ENCODE data around the gene TNNT3. TPM values are rescaled to one million over a fixed set of nuclear protein-coding genes. Genes with fewer than 3 reads are reported as not detected.

Gene TNNT3
- total RNA-seq, 1 experiment from 2014 or later = not detected

GRCh38 chr11:1924646-1925372 is 5.3 kb downstream of the TNNT3 start:
- no peak overlapping the region for H4K8ac ChIP-seq (replicated peaks; ENCODE audit: insufficient read length, low read depth, low read length)
- H3K4me1 Mint-ChIP-seq = peaks cover 3 to 4% of the 10 kb centered on the region in 2 experiments; a peak in 3 of 4 replicates
- no peaks in the 10 kb centered on the region for H4K20me1 ChIP-seq (ENCODE audit: control insufficient read depth, insufficient read depth, insufficient read length)
- no CpG with 5 or more reads among the region's 21 CpGs for WGBS (ENCODE audit: extremely low coverage, insufficient read length, low lambda C conversion rate)
- H3K79me2 ChIP-seq (ENCODE audit: insufficient read depth, low read length) = no peaks in the 10 kb centered on the region
- H3K56ac ChIP-seq (ENCODE audit: insufficient read length, low read depth, low read length) = no peak overlapping the region
- H3K27me3 ChIP-seq (ENCODE audit: insufficient read depth, low read length) = no peaks in the 10 kb centered on the region
- no peaks in the 10 kb centered on the region for H3K4me1 ChIP-seq (ENCODE audit: insufficient read depth, low read length)
- H2BK15ac ChIP-seq (ENCODE audit: low read depth, low read length) = no peak overlapping the region
- H3T11ph ChIP-seq (ENCODE audit: low read length) = no peak overlapping the region
- no peak overlapping the region for H2AK5ac ChIP-seq (ENCODE audit: insufficient read length, low read length)
- H3K4me3 Mint-ChIP-seq = no peak overlapping the region
- peaks cover 16% of the 10 kb centered on the region for H3K27me3 Mint-ChIP-seq (ENCODE audit: low read depth)
- H4K5ac ChIP-seq (ENCODE audit: insufficient read length, low read depth, low read length) = no peak overlapping the region
- H3K36me3 Mint-ChIP-seq (ENCODE audit: insufficient read depth in 1 of 3, low read depth in 3 of 3) = no peaks in the 10 kb centered on the region
- no peak overlapping the region for H2AFZ ChIP-seq (ENCODE audit: low read length)
- no peaks in the 10 kb centered on the region; a peak in 1 of 5 replicates for H3K9me3 Mint-ChIP-seq
- no peak for DNase-seq
- H3K4me2 ChIP-seq (ENCODE audit: insufficient read depth, insufficient read length, low read length) = no peak overlapping the region
- no peak overlapping the region for H3K18ac ChIP-seq (ENCODE audit: insufficient read length, low read depth, low read length)
- TF ChIP-seq CTCF (conservative IDR thresholded peaks at IDR 0.05) = no peak
- no peak overlapping the region for H3K27ac Mint-ChIP-seq
- no peak overlapping the region for H4K91ac ChIP-seq (ENCODE audit: insufficient read length, low read depth, low read length)
- no peaks in the 10 kb centered on the region for H3K79me1 ChIP-seq (ENCODE audit: insufficient read depth, low read depth, low read length, poor library complexity, severe bottlenecking)
- H3K9ac ChIP-seq (ENCODE audit: extremely low read depth, insufficient read length, low read length) = no peak overlapping the region
- no peak overlapping the region for H3K27ac ChIP-seq (ENCODE audit: insufficient read length, low read depth, low read length)
- H2BK5ac ChIP-seq (ENCODE audit: insufficient read length, low read length) = no peak overlapping the region
- H3K4ac ChIP-seq (ENCODE audit: low read depth, low read length) = no peak overlapping the region
- no peaks in the 10 kb centered on the region for H3K9me3 ChIP-seq (ENCODE audit: control insufficient read depth, low read depth, low read length)
- H3K23ac ChIP-seq (ENCODE audit: insufficient read length, low read depth, low read length) = no peak overlapping the region
- no peak overlapping the region for H3K14ac ChIP-seq (ENCODE audit: insufficient read depth, low read length)
- no peak overlapping the region for H2BK12ac ChIP-seq (ENCODE audit: insufficient read length, low read depth, low read length)
- no peak overlapping the region for H2BK20ac ChIP-seq (ENCODE audit: low read depth, low read length, poor library complexity, severe bottlenecking)
- no peak overlapping the region for H2BK120ac ChIP-seq (ENCODE audit: low read depth, low read length, poor library complexity, severe bottlenecking)
- peaks cover 3% of the 10 kb centered on the region for H3K23me2 ChIP-seq (ENCODE audit: insufficient read length, low read depth, low read length, poor library complexity, severe bottlenecking)
